Choroid plexus epithelial cell (primary cell): ENCODE results near the gene VASH2.
"Not testable (repeated sequence)": the region's sequence is repeated elsewhere in the genome, so short reads cannot be mapped to it uniquely, and the experiment has no call there.

ENCODE experiments used
- DNase-seq: peaks from one replicate; pipeline ENCODE4 v3.0.0-alpha.2; 2010; ENCODE audit warnings: low read depth
- H3K4me3 ChIP-seq: 2 replicates; pipeline ENCODE4 v1.5.1; 2011; ENCODE audit warnings: low read depth, mild to moderate bottlenecking, control low read depth, low read length, moderate library complexity
- CTCF ChIP-seq: conservative IDR thresholded peaks from 2 replicates; pipeline ENCODE4 v1.5.1; 2011; ENCODE audit warnings: low read depth, mild to moderate bottlenecking, control low read depth, inconsistent platforms, low read length, moderate library complexity

VASH2 gene

GRCh38 chr1:213008564-213008963, 58.2 kb downstream of the VASH2 start:
- no peak for DNase-seq
- no peak overlapping the region for H3K4me3 ChIP-seq
- TF ChIP-seq CTCF = no peak

GRCh38 chr1:213014642-213015041, 64.3 kb downstream of the VASH2 start:
- peak; percentile 43 for DNase-seq
- TF ChIP-seq CTCF = no peak
- peak overlapping the region; percentile 74 for H3K4me3 ChIP-seq

- TF ChIP-seq CTCF = no peak
- H3K4me3 ChIP-seq = peak within 1 kb of the TSS; percentile 74
- DNase-seq = peak; percentile 99
Measured at GRCh38 chr1:213015099-213016050, 65.0 kb downstream of the VASH2 start, which contains the start of gene ANGEL2. Gene ANGEL2, minus strand, starts transcription at chr1:213015867. Its CDS starts 196 bp downstream, at chr1:213015671.

GRCh38 chr1:213017447-213018273, 67.3 kb downstream of the VASH2 start:
- H3K4me3 ChIP-seq = no peak overlapping the region
- DNase-seq = no peak
- no peak for TF ChIP-seq CTCF

GRCh38 chr1:213019450-213019849, 69.1 kb downstream of the VASH2 start:
- H3K4me3 ChIP-seq = no peak overlapping the region
- no peak for TF ChIP-seq CTCF
- no peak for DNase-seq

GRCh38 chr1:213020016-213020415, 69.7 kb downstream of the VASH2 start:
- TF ChIP-seq CTCF = no peak
- H3K4me3 ChIP-seq = no peak overlapping the region
- no peak for DNase-seq

GRCh38 chr1:213027024-213027423, 76.7 kb downstream of the VASH2 start:
- not testable (repeated sequence) for H3K4me3 ChIP-seq, DNase-seq
